Activated T-cell treated with anti-CD3 and anti-CD28 coated beads for 48 hours (primary cell): ENCODE measurements around the gene MPV17.
"Not testable (repeated sequence)": the region's sequence is repeated elsewhere in the genome, so short reads cannot be mapped to it uniquely, and the experiment has no call there.

Experiments
- DNase-seq: peaks from one replicate; pipeline ENCODE4 v3.0.0-alpha.2; 2020; ENCODE audit warnings: low read depth

MPV17 gene

GRCh38 chr2:27322301-27322765 is 564 bp downstream of the MPV17 start:
- no peak for DNase-seq

- no peak for DNase-seq
Measured at GRCh38 chr2:27320958-27321543, 1.8 kb downstream of the MPV17 start.

GRCh38 chr2:27319839-27320238 is 3.1 kb downstream of the MPV17 start:
- not testable (repeated sequence) for DNase-seq

GRCh38 chr2:27316655-27317412 is 6.1 kb downstream of the MPV17 start:
- DNase-seq: no peak

- DNase-seq: no peak
Measured at GRCh38 chr2:27315122-27315521, 7.8 kb downstream of the MPV17 start.

- no peak for DNase-seq
Measured at GRCh38 chr2:27314709-27315108, 8.2 kb downstream of the MPV17 start.

- DNase-seq: no peak
Measured at GRCh38 chr2:27313882-27314645, 8.8 kb downstream of the MPV17 start.

GRCh38 chr2:27312152-27312551 is 10.7 kb downstream of the MPV17 start:
- DNase-seq: no peak

- DNase-seq: no peak
Measured at GRCh38 chr2:27309651-27310050, 13.2 kb downstream of the MPV17 start.

GRCh38 chr2:27308359-27308881 is 14.5 kb downstream of the MPV17 start, which contains the start of gene UCN:
Gene UCN (minus strand): TSS chr2:27308445. CDS start chr2:27307895, 550 bp downstream.
- DNase-seq: no peak

GRCh38 chr2:27307545-27308358 is 15.1 kb downstream of the MPV17 start:
- no peak for DNase-seq

- DNase-seq: no peak
Measured at GRCh38 chr2:27307287-27307544, 15.7 kb downstream of the MPV17 start.

- DNase-seq: no peak
Measured at GRCh38 chr2:27306573-27307286, 16.2 kb downstream of the MPV17 start.

GRCh38 chr2:27306136-27306535 is 16.8 kb downstream of the MPV17 start:
- DNase-seq: no peak

GRCh38 chr2:27305516-27305915 is 17.4 kb downstream of the MPV17 start:
- no peak for DNase-seq

GRCh38 chr2:27304488-27305240 is 18.2 kb downstream of the MPV17 start:
- no peak for DNase-seq

- DNase-seq: no peak
Measured at GRCh38 chr2:27303093-27304025, 19.5 kb downstream of the MPV17 start.

- not testable (repeated sequence) for DNase-seq
Measured at GRCh38 chr2:27300606-27301005, 22.3 kb downstream of the MPV17 start.

- no peak for DNase-seq
Measured at GRCh38 chr2:27298391-27299080, 24.4 kb downstream of the MPV17 start.
